ENCODE results near the gene ARMC3.

ARMC3 gene

DNA sequence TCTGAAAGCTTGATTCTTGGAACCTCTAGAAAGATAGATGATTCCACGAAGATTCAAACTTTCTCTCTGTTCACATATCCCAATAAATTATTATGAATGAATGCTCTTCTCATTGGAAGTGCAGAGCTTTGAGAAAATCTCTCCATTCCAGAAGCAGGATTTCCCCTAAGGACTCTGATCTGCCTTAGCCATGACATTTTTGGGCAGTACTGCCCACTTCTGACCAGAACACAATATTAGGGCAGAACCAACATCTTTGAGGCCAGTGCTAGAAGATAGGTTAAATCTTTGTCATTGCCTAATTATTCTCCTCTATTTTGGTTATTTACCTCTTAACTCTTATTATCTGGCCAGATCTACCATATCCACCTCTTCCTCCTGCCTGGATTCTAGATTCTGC, 49.9 kb downstream of the ARMC3 start:
- Histone ChIP-seq H3K36me3 (ENCODE audit: control insufficient read depth, insufficient read depth, low read length) (no peaks in the 10 kb centered on the region), H3K9me3 (ENCODE audit: control insufficient read depth, low read length) (no peaks in the 10 kb centered on the region), H3K27me3 (ENCODE audit: control insufficient read depth, insufficient read depth, low read length) (no peaks in the 10 kb centered on the region), H3K27ac (no peak overlapping the region), H3K9ac (no peak overlapping the region), H2AFZ (no peak overlapping the region), H3K79me2 (no peaks in the 10 kb centered on the region), H3K4me2 (ENCODE audit: low read length) (no peak overlapping the region), H3K4me3 (ENCODE audit: low read depth, low read length) (no peak overlapping the region), H3K4me1 (no peaks in the 10 kb centered on the region)
- TF ChIP-seq, protein P1, sequence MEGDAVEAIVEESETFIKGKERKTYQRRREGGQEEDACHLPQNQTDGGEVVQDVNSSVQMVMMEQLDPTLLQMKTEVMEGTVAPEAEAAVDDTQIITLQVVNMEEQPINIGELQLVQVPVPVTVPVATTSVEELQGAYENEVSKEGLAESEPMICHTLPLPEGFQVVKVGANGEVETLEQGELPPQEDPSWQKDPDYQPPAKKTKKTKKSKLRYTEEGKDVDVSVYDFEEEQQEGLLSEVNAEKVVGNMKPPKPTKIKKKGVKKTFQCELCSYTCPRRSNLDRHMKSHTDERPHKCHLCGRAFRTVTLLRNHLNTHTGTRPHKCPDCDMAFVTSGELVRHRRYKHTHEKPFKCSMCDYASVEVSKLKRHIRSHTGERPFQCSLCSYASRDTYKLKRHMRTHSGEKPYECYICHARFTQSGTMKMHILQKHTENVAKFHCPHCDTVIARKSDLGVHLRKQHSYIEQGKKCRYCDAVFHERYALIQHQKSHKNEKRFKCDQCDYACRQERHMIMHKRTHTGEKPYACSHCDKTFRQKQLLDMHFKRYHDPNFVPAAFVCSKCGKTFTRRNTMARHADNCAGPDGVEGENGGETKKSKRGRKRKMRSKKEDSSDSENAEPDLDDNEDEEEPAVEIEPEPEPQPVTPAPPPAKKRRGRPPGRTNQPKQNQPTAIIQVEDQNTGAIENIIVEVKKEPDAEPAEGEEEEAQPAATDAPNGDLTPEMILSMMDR (IDR thresholded peaks at IDR 0.05) = no peak

DNA sequence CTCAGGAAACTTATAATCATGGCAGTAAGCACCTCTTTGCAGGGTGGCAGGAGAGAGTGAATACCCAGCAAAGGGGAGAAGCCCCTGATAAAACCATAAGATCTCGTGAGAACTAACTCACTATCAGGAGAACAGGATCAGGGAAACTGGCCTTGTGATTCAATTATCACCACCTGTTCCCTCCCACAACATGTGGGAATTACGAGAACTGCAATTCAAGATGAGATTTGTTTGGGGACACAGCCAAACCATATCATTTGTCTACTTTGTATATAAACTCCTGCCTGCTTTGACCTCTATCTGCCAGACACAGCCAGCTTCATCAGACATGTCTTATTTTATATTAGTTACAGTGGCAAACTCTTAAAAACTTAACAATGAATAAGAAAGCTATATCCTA, 50.4 kb downstream of the ARMC3 start:
- no peak overlapping the region for H3K4me3 ChIP-seq (ENCODE audit: low read depth, low read length)
- H3K4me2 ChIP-seq (ENCODE audit: low read length) = no peak overlapping the region
- H3K9ac ChIP-seq = no peak overlapping the region
- H3K36me3 ChIP-seq (ENCODE audit: control insufficient read depth, insufficient read depth, low read length) = no peaks in the 10 kb centered on the region
- no peaks in the 10 kb centered on the region for H3K4me1 ChIP-seq
- no peak overlapping the region for H3K27ac ChIP-seq
- H2AFZ ChIP-seq = no peak overlapping the region
- H3K79me2 ChIP-seq = no peaks in the 10 kb centered on the region
- no peaks in the 10 kb centered on the region for H3K9me3 ChIP-seq (ENCODE audit: control insufficient read depth, low read length)
- no peaks in the 10 kb centered on the region for H3K27me3 ChIP-seq (ENCODE audit: control insufficient read depth, insufficient read depth, low read length)
- TF ChIP-seq, protein P1 (IDR thresholded peaks at IDR 0.05) = no peak

DNA sequence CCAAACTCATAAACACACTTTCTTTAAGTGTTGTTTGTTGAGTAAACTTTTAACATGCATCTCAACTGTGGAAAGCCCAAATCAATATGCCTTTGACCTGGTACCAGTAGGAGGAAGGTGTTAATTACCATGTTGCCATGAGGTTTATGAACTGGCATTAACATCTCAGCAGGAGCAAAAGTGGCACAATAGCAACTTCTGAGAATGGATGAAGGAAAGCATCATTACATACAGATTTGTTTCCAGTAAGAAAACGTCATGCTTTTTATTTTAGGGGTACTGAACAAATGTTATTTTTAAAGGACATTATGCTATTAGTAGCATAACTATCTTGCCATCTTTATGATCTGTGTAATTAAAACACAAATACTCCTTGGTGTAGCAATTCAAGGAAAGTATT, 51.1 kb downstream of the ARMC3 start:
- Histone ChIP-seq H3K27me3 (ENCODE audit: control insufficient read depth, insufficient read depth, low read length) (no peaks in the 10 kb centered on the region), H3K4me3 (ENCODE audit: low read depth, low read length) (no peak overlapping the region), H3K4me2 (ENCODE audit: low read length) (no peak overlapping the region), H3K36me3 (ENCODE audit: control insufficient read depth, insufficient read depth, low read length) (no peaks in the 10 kb centered on the region), H3K79me2 (no peaks in the 10 kb centered on the region), H3K4me1 (no peaks in the 10 kb centered on the region), H3K9me3 (ENCODE audit: control insufficient read depth, low read length) (no peaks in the 10 kb centered on the region), H2AFZ (no peak overlapping the region), H3K9ac (no peak overlapping the region), H3K27ac (no peak overlapping the region)
- TF ChIP-seq, protein P1 (IDR thresholded peaks at IDR 0.05) = no peak

DNA sequence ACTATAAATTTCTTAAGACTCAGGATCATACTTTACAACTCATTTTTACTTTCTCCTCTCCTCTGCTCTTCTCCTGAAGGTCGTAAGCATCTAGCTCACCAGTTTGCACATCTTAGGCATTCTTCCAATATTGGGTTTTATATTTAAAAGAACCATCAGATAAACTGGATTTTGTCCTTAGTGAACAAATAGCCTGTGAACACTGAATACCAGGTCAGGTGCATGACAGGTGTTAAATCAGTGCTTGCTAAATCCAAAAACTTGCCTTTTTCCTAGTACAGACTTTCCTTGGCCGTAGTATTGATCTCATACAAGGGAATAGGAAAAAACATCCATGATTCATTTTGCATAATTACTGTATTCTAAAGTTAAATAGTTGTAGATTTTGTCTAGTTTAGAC, 53.0 kb downstream of the ARMC3 start:
- Histone ChIP-seq H3K9me3 (ENCODE audit: control insufficient read depth, low read length) (no peaks in the 10 kb centered on the region), H3K27ac (no peak overlapping the region), H3K4me1 (no peaks in the 10 kb centered on the region), H3K4me3 (ENCODE audit: low read depth, low read length) (no peak overlapping the region), H3K9ac (no peak overlapping the region), H2AFZ (no peak overlapping the region), H3K36me3 (ENCODE audit: control insufficient read depth, insufficient read depth, low read length) (no peaks in the 10 kb centered on the region), H3K4me2 (ENCODE audit: low read length) (no peak overlapping the region), H3K27me3 (ENCODE audit: control insufficient read depth, insufficient read depth, low read length) (no peaks in the 10 kb centered on the region), H3K79me2 (no peaks in the 10 kb centered on the region)
- TF ChIP-seq, protein P1 (IDR thresholded peaks at IDR 0.05) = no peak

DNA sequence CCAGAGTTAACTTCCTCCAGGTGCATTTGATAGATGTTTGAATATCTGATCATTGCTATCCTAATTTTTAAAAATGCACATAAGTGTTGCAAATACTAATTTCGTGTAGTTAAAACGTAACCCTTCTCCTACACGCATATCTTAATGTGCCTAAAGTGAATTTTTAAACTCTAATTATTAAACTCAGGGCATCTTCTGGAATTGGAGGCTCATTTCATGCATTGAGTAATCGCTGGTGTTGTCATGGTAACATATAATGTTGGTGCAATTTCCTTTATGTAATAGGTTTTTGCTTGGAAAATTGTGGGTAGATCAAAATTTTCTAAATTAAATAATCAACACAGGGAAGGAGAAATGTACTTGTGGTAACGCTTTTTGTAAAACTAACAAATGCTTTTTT, 56.2 kb downstream of the ARMC3 start:
- H3K27ac ChIP-seq = no peak overlapping the region
- TF ChIP-seq, protein P1 (IDR thresholded peaks at IDR 0.05) = no peak
- no peak overlapping the region for H3K4me2 ChIP-seq (ENCODE audit: low read length)
- H3K79me2 ChIP-seq = no peaks in the 10 kb centered on the region
- H3K9me3 ChIP-seq (ENCODE audit: control insufficient read depth, low read length) = no peaks in the 10 kb centered on the region
- H3K36me3 ChIP-seq (ENCODE audit: control insufficient read depth, insufficient read depth, low read length) = no peaks in the 10 kb centered on the region
- no peaks in the 10 kb centered on the region for H3K4me1 ChIP-seq
- H3K27me3 ChIP-seq (ENCODE audit: control insufficient read depth, insufficient read depth, low read length) = no peaks in the 10 kb centered on the region
- H3K4me3 ChIP-seq (ENCODE audit: low read depth, low read length) = no peak overlapping the region
- H2AFZ ChIP-seq = no peak overlapping the region
- H3K9ac ChIP-seq = no peak overlapping the region

Measured in parathyroid adenoma (tissue), 2 donors.